Mesothelial cell of epicardium (in vitro differentiated cells): ENCODE measurements around the gene AGO4. TPM values are rescaled to one million over a fixed set of nuclear protein-coding genes. Genes with fewer than 3 reads are reported as not detected.

Experiments used
- DNase-seq, 2 experiments: peaks; one replicate each; pipeline ENCODE4 v3.0.0; 2021; ENCODE audit warnings: low spot score in 2 of 2; ENCODE audit not compliant: unreplicated experiment in 2 of 2
- H3K27ac Mint-ChIP-seq: 2 replicates; pipeline ENCODE4 v1.8.0; 2021; ENCODE audit warnings: mixed read lengths
- H3K27me3 Mint-ChIP-seq: 2 replicates; pipeline ENCODE4 v1.8.0; 2021; ENCODE audit warnings: low read depth, mixed read lengths
- H3K36me3 Mint-ChIP-seq: 2 replicates; pipeline ENCODE4 v1.8.0; 2021; ENCODE audit warnings: mixed read lengths
- H3K4me1 Mint-ChIP-seq: 2 replicates; pipeline ENCODE4 v1.8.0; 2021; ENCODE audit warnings: mixed read lengths
- H3K4me3 Mint-ChIP-seq: 2 replicates; pipeline ENCODE4 v1.8.0; 2021; ENCODE audit warnings: mild to moderate bottlenecking, moderate library complexity, mixed read lengths
- H3K9me3 Mint-ChIP-seq: 2 replicates; pipeline ENCODE4 v1.8.0; 2021; ENCODE audit warnings: mixed read lengths
- total RNA-seq: library from RNA; stranded (reverse); gene quantifications from 3 replicates; pipeline ENCODE4 v1.2.1, GENCODE V29; 2021
- TF ChIP-seq, protein P1 (sequence below): fragments of 200-600 bp; sonication (generic); IDR thresholded peaks from one replicate; pipeline ENCODE4 v1.5.0; 2021; ENCODE audit warnings: antibody characterized with exemption; ENCODE audit not compliant: unreplicated experiment

Gene AGO4
- total RNA-seq, 1 donor from 2014 or later = 26.5 TPM

DNA sequence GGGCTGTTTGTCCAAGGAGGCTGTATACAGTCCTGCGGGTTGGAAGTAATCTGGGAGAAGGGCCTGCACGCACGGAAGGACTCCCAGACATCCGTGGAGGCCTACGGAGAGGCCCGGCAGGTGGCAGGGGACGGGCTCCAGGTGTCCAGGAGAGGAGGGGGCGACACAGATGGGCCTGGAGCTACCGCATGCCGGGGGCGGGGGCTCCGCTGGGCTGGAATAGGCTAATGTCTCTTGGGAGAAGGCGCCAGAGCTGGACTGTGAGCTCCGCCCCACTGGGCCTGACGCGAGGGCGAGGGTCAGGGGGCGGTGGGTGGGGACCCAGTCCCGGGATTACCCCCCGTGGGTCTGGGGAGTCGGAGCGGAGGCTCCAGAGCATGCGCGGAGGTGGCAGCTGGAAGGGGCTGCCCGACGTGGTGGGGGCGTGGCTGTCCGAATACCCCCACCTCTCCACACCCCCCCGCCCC lies 75.9 kb downstream of the AGO4 start:
- TF ChIP-seq, protein P1, sequence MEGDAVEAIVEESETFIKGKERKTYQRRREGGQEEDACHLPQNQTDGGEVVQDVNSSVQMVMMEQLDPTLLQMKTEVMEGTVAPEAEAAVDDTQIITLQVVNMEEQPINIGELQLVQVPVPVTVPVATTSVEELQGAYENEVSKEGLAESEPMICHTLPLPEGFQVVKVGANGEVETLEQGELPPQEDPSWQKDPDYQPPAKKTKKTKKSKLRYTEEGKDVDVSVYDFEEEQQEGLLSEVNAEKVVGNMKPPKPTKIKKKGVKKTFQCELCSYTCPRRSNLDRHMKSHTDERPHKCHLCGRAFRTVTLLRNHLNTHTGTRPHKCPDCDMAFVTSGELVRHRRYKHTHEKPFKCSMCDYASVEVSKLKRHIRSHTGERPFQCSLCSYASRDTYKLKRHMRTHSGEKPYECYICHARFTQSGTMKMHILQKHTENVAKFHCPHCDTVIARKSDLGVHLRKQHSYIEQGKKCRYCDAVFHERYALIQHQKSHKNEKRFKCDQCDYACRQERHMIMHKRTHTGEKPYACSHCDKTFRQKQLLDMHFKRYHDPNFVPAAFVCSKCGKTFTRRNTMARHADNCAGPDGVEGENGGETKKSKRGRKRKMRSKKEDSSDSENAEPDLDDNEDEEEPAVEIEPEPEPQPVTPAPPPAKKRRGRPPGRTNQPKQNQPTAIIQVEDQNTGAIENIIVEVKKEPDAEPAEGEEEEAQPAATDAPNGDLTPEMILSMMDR = no peak
- Mint-ChIP-seq H3K36me3 (peaks cover 3% of the 10 kb centered on the region), H3K27ac (peak overlapping the region; percentile 92), H3K4me1 (peaks cover 41% of the 10 kb centered on the region), H3K27me3 (peaks cover 3% of the 10 kb centered on the region), H3K9me3 (no peaks in the 10 kb centered on the region), H3K4me3 (peak overlapping the region; percentile 97)
- peak; percentile 35 to 65 for DNase-seq

DNA sequence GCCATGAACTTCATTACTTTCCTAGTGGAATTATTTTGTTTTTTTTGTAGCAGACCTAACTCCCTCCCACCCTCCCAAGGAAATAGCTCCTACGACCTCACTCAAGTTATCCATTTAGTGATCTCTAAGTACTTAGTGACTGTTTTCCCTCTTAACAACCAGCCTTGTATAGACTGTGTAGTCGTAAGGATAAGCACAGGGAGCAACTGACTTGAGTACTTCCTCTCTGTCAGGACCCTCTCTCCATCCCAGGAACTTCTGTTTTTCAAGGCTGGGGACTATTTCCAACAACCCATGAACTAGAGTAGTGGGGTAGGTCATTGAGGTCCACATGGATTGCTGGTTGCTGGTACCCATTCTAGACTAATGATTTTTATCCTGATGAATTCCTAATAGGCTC lies 77.1 kb downstream of the AGO4 start:
- no peaks in the 10 kb centered on the region for H3K27me3 Mint-ChIP-seq
- peak overlapping the region; percentile 91 for H3K27ac Mint-ChIP-seq
- no peaks in the 10 kb centered on the region for H3K9me3 Mint-ChIP-seq
- H3K36me3 Mint-ChIP-seq = peaks cover 6% of the 10 kb centered on the region
- DNase-seq = no peak
- peak overlapping the region; percentile 17 for H3K4me3 Mint-ChIP-seq
- H3K4me1 Mint-ChIP-seq = peaks cover 41% of the 10 kb centered on the region
- TF ChIP-seq, protein P1 = no peak

DNA sequence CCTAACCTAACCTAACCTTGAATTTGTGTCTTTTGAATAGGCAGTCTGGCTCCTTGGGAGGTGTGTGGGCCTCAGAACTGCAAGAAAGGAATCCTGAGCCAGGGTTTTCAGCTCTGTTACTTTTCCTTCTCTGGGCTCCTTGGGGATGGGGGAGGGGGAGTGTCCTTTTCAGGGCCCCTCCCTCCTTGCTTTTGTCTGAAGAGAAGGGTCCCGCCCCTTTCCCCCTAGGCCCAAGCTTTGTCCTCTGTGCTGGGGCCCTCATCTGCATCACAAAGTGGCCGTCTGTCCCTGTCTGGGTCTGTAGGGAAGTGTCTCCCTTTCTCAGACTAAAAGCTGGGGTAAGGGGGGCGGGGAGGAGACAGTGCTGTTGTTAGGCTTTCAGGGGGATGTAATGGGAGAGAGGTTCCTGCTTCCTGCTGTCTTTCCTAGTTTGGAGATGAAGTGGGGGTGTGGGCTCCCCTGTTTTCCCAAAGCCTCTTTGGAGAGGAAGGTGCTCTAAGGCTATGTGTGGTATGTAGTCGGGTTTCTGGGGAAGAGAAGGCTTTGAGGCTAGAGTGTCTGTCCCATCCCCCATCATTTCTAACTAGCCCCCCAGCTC lies 78.2 kb downstream of the AGO4 start:
- no peaks in the 10 kb centered on the region for H3K27me3 Mint-ChIP-seq
- H3K27ac Mint-ChIP-seq = peak overlapping the region; percentile 91
- no peaks in the 10 kb centered on the region for H3K9me3 Mint-ChIP-seq
- peaks cover 10% of the 10 kb centered on the region for H3K36me3 Mint-ChIP-seq
- DNase-seq = no peak
- TF ChIP-seq, protein P1 = no peak
- peaks cover 41% of the 10 kb centered on the region for H3K4me1 Mint-ChIP-seq
- peak overlapping the region; percentile 44 for H3K4me3 Mint-ChIP-seq

DNA sequence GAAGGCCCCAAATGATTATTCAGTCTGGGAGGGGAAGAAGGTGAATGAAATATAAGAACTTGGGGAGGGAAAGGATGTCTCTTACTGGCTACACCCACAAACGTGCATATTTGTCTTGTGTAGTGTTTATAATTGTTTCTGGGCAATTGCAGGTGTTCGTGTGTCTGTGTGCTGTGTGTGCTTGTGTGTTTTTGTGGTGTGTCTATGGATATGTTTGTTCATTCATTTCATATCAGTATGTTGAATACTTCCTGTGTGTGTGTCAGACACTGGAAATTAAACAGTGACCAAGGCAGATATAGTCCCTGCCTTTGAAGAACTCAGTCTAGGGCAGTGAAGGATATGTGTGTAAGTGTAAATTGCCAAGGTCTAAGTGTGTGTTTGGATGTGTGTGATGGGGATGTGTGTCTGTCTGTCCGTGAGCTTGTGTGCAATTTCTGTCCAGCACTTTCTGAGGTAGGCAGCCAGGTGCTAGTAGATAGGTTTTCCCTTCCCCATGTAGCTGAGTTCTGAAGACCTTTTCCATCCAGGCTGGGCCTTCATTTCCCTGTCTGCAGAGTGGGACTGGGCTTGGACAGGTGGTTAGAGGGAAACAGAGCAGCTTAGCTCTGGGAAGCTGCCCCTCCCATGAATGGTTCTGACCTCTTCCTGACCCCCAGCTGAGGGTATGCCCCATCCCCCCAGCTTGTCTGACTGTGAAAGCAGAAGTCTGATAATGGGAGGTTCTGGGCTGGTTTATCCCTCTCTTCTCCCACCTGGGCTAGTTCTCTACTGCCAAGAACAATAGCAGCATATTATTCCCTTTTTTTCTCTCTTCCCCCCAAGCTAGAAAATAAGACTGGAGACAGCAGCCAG lies 79.0 kb downstream of the AGO4 start:
- Mint-ChIP-seq H3K27ac (peak overlapping the region; percentile 91), H3K36me3 (peaks cover 11% of the 10 kb centered on the region), H3K4me1 (peaks cover 41% of the 10 kb centered on the region), H3K27me3 (no peaks in the 10 kb centered on the region), H3K9me3 (no peaks in the 10 kb centered on the region), H3K4me3 (peak overlapping the region; percentile 44)
- DNase-seq = no peak
- TF ChIP-seq, protein P1 = no peak

DNA sequence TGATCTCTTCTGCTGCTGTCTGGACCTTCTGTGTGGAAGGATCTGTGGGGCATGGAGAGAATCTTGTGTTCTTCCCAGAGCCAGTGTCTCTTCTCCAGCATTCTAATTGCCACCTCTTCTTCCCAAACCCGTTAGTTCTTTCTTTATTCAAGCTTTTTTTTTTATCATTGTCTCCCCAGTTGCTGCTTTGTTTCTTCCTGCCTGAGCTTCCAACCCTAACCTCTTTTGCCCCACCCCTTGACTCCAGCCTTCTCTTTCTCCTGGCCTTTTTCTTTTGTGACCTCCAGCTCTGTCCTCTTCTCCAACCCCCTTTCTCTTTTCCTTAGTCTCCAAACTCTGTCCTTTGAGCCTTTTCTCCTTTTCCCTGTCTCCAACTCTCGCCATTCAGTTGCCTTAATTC lies 79.7 kb downstream of the AGO4 start:
- Mint-ChIP-seq H3K36me3 (peaks cover 16% of the 10 kb centered on the region), H3K27ac (peak overlapping the region; percentile 91), H3K27me3 (no peaks in the 10 kb centered on the region), H3K4me1 (peaks cover 41% of the 10 kb centered on the region), H3K4me3 (no peak overlapping the region), H3K9me3 (no peaks in the 10 kb centered on the region)
- TF ChIP-seq, protein P1 = no peak
- no peak for DNase-seq
